Stomach smooth muscle (tissue), 2 donors: ENCODE data around the gene CWC15.

ENCODE experiments used
- H3K27ac ChIP-seq: one replicate; pipeline ENCODE4 v1.7.0; 2013; ENCODE audit warnings: mild to moderate bottlenecking, low read length, inconsistent platforms
- H3K27me3 ChIP-seq, 2 donors: one replicate each; pipeline ENCODE4 v1.7.0; 2013; ENCODE audit warnings: low read length in 2 of 2; ENCODE audit not compliant: insufficient read depth in 2 of 2, control insufficient read depth in 1 of 2
- H3K36me3 ChIP-seq, 2 donors: one replicate each; pipeline ENCODE4 v1.7.0; 2013; ENCODE audit warnings: low read length in 2 of 2; ENCODE audit not compliant: control insufficient read depth in 2 of 2, insufficient read depth in 2 of 2
- H3K4me1 ChIP-seq: one replicate; pipeline ENCODE4 v1.7.0; 2013; ENCODE audit warnings: low read length; ENCODE audit not compliant: control insufficient read depth, insufficient read depth
- H3K4me3 ChIP-seq, 2 donors: one replicate each; pipeline ENCODE4 v1.7.0; 2013; ENCODE audit warnings: low read length in 2 of 2
- H3K9ac ChIP-seq, 2 donors: one replicate each; pipeline ENCODE4 v1.7.0; 2013; ENCODE audit warnings: low read length in 2 of 2, mild to moderate bottlenecking in 1 of 2
- H3K9me3 ChIP-seq, 2 donors: one replicate each; pipeline ENCODE4 v1.7.0; 2013; ENCODE audit warnings: low read length in 2 of 2; ENCODE audit not compliant: control insufficient read depth in 2 of 2
- donor health status: healthy.
- donor health status: Pancreatic carcinoma.

CWC15 gene

GRCh38 chr11:94988748-94989147, 15.4 kb upstream of the CWC15 start:
- Histone ChIP-seq H3K4me1 (no peaks in the 10 kb centered on the region), H3K27ac (no peak overlapping the region), H3K36me3 (no peaks in the 10 kb centered on the region), H3K9ac (no peak overlapping the region), H3K4me3 (no peak overlapping the region), H3K27me3 (no peaks in the 10 kb centered on the region), H3K9me3 (no peaks in the 10 kb centered on the region)

GRCh38 chr11:94987378-94987777, 14.0 kb upstream of the CWC15 start:
- Histone ChIP-seq H3K27ac (no peak overlapping the region), H3K36me3 (no peaks in the 10 kb centered on the region), H3K4me3 (no peak overlapping the region), H3K4me1 (no peaks in the 10 kb centered on the region), H3K9me3 (no peaks in the 10 kb centered on the region), H3K27me3 (no peaks in the 10 kb centered on the region), H3K9ac (no peak overlapping the region)

GRCh38 chr11:94975599-94975998, 2.2 kb upstream of the CWC15 start:
- no peaks in the 10 kb centered on the region for H3K9me3 ChIP-seq
- no peak overlapping the region for H3K27ac ChIP-seq
- H3K4me3 ChIP-seq: no peak overlapping the region
- no peaks in the 10 kb centered on the region for H3K27me3 ChIP-seq
- H3K4me1 ChIP-seq: no peaks in the 10 kb centered on the region
- no peak overlapping the region for H3K9ac ChIP-seq
- H3K36me3 ChIP-seq: peaks cover 7 to 9% of the 10 kb centered on the region in 2 donors

GRCh38 chr11:94974178-94974577, 822 bp upstream of the CWC15 start:
- no peaks in the 10 kb centered on the region for H3K4me1 ChIP-seq
- no peaks in the 10 kb centered on the region for H3K27me3 ChIP-seq
- peak overlapping the region; percentile 89 to 97 for H3K4me3 ChIP-seq
- peaks cover 18 to 19% of the 10 kb centered on the region in 2 donors for H3K36me3 ChIP-seq
- H3K9me3 ChIP-seq: no peaks in the 10 kb centered on the region
- no peak overlapping the region for H3K27ac ChIP-seq
- H3K9ac ChIP-seq: peak overlapping the region in 1 of 2 donors; percentile 94

GRCh38 chr11:94972700-94973098, 657 bp downstream of the CWC15 start:
- Histone ChIP-seq H3K9ac (peak overlapping the region; percentile 90 to 94), H3K4me1 (no peaks in the 10 kb centered on the region), H3K27ac (no peak overlapping the region)

GRCh38 chr11:94968334-94968958, 4.9 kb downstream of the CWC15 start:
- H3K4me3 ChIP-seq: no peak overlapping the region
- H3K4me1 ChIP-seq: no peaks in the 10 kb centered on the region
- no peaks in the 10 kb centered on the region for H3K27me3 ChIP-seq
- H3K9me3 ChIP-seq: no peaks in the 10 kb centered on the region
- H3K9ac ChIP-seq: no peak overlapping the region
- H3K36me3 ChIP-seq: peaks cover 51 to 57% of the 10 kb centered on the region in 2 donors
- H3K27ac ChIP-seq: no peak overlapping the region

More at GRCh38 chr11:94972700-94973098, 657 bp downstream of the CWC15 start:
- H3K36me3 ChIP-seq: peaks cover 26 to 30% of the 10 kb centered on the region in 2 donors
- no peaks in the 10 kb centered on the region for H3K9me3 ChIP-seq
- peak overlapping the region; percentile 89 to 97 for H3K4me3 ChIP-seq
- H3K27me3 ChIP-seq: no peaks in the 10 kb centered on the region

GRCh38 chr11:94964934-94965333, 8.4 kb downstream of the CWC15 start:
- Histone ChIP-seq H3K9me3 (no peaks in the 10 kb centered on the region), H3K4me1 (no peaks in the 10 kb centered on the region), H3K27me3 (no peaks in the 10 kb centered on the region), H3K4me3 (no peak overlapping the region), H3K36me3 (peaks cover 62 to 66% of the 10 kb centered on the region in 2 donors), H3K9ac (no peak overlapping the region), H3K27ac (no peak overlapping the region)

- Histone ChIP-seq H3K9ac (no peak overlapping the region), H3K4me1 (no peaks in the 10 kb centered on the region), H3K4me3 (no peak overlapping the region), H3K27ac (no peak overlapping the region), H3K27me3 (no peaks in the 10 kb centered on the region), H3K9me3 (no peaks in the 10 kb centered on the region), H3K36me3 (peaks cover 50 to 52% of the 10 kb centered on the region in 2 donors)
Measured at GRCh38 chr11:94961255-94961654, 12.1 kb downstream of the CWC15 start.

- H3K27me3 ChIP-seq: no peaks in the 10 kb centered on the region
- no peak overlapping the region for H3K27ac ChIP-seq
- no peaks in the 10 kb centered on the region for H3K4me1 ChIP-seq
- H3K36me3 ChIP-seq: peaks cover 44% of the 10 kb centered on the region in 2 donors
- H3K9me3 ChIP-seq: no peaks in the 10 kb centered on the region
- no peak overlapping the region for H3K4me3 ChIP-seq
- no peak overlapping the region for H3K9ac ChIP-seq
Measured at GRCh38 chr11:94960488-94960887, 12.9 kb downstream of the CWC15 start.

GRCh38 chr11:94959179-94959578, 14.2 kb downstream of the CWC15 start:
- Histone ChIP-seq H3K4me3 (no peak overlapping the region), H3K27ac (no peak overlapping the region), H3K36me3 (peaks cover 32 to 33% of the 10 kb centered on the region in 2 donors), H3K9ac (no peak overlapping the region), H3K4me1 (no peaks in the 10 kb centered on the region), H3K27me3 (no peaks in the 10 kb centered on the region), H3K9me3 (no peaks in the 10 kb centered on the region)

- no peak overlapping the region for H3K9ac ChIP-seq
- no peaks in the 10 kb centered on the region for H3K4me1 ChIP-seq
- no peaks in the 10 kb centered on the region for H3K27me3 ChIP-seq
- H3K4me3 ChIP-seq: no peak overlapping the region
- H3K36me3 ChIP-seq: peaks cover 23 to 30% of the 10 kb centered on the region in 2 donors
- H3K9me3 ChIP-seq: no peaks in the 10 kb centered on the region
- no peak overlapping the region for H3K27ac ChIP-seq
Measured at GRCh38 chr11:94958121-94958696, 15.1 kb downstream of the CWC15 start.
